HG03280 (cell line): ENCODE data around the gene RASSF8.

Experiments used
- ATAC-seq: cut with Tn5 transposase; IDR thresholded peaks from one replicate; pipeline ENCODE4 v1.9.1; 2021; ENCODE audit warnings: mild to moderate bottlenecking, moderate library complexity; ENCODE audit not compliant: unreplicated experiment

RASSF8 gene

DNA sequence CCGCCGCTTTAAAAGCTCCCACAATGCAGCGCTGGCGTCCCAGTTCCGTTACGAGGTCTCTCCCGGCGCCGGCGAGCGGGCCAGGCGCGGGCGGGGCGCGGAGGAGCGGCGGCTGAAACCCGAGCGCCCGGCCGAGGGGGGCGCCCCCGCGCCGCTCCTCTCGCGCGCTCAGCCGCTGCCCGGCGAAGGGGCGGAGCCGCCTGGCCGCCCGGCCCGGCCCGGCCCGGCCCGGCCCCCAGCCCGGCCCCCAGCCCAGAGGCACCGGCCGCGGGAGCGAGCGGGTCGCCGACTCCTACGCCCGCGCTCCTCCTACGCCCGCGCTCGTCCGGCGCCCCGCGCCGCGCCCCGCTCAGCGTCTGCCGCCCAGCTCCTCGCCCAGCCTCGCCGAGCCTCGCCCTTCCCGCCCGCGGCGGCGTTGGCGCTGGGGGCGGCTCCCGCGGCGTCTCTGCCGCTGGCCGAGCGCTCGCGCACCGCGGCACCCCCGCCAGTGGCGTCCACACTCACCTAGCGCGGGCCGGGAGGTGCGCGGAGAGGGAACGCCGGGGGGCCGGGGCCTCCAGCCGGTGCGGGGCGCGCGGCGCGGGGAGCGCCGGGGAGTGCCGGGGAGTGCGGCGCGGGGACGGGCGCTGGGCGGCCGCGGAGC is at the start of gene RASSF8:
RASSF8 (plus strand) TSS at position 255 of the 643 bp plus-strand sequence. CDS start 96,662 bp downstream, outside the sequence.
- peak; percentile 85 for ATAC-seq

DNA sequence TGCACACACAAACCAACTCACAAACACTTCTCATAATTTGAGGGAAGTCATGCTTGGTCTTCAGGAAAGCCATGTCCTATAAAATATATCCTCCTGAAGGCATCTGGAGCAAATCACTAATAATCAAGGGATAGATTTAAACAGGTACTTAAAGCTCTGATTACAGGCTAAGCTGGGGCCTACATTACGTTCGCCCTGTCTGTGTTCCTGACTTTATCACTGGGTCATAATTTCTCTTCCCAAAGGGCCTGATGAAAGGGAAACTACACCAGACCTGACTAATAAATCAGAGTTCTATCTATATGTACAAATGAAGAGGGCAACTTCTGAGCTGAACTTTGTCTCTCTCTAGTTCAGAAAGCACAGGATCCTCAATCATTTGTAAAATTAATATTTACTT is 43.9 kb upstream of the RASSF8 start:
- no peak for ATAC-seq

GRCh38 chr12:25924491-25925001 is 33.9 kb upstream of the RASSF8 start:
- ATAC-seq, result no peak

DNA sequence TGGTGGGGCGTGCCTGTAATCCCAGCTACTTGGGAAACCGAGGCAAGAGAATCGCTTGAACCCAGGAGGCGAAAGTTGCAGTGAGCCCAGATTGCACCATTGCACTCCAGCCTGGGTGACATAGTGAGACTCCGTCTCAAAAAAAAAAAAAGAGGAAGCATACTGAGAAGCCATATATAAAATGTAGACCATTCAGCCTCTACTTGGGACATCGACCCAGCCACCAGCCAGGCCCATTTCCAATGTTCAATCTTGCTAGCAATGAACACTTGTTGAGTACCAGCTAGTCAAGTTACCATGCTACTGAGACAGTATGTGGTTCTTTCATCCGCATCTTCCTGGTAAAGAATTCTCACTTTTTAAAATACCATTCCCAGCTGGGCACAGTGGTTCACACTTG is 33.4 kb upstream of the RASSF8 start:
- no peak for ATAC-seq

DNA sequence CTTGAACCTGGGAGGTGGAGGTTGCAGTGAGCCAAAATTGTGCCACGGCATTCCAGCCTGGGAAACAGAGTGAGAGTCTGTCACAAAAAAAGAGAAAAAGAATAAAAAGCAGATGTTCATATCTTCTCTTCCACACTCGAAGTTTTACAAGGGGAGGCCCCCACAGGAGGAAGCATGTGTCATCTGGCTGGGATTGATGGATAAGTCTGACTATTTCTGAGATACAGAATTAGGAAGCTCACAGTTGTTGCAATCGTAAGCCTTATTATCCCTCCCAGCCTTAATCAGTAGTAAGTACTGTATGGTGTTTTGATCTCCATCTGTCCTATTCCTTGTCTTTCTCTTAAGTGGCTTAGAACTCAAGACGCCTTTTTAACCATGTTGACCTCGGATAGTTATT is 31.9 kb upstream of the RASSF8 start:
- ATAC-seq, result no peak

GRCh38 chr12:25929142-25929541 is 29.3 kb upstream of the RASSF8 start:
- ATAC-seq, result no peak

GRCh38 chr12:25932971-25933370 is 25.5 kb upstream of the RASSF8 start:
- ATAC-seq, result no peak

- no peak for ATAC-seq
Observed at GRCh38 chr12:25934456-25934855, 24.0 kb upstream of the RASSF8 start.

GRCh38 chr12:25935355-25936144 is 22.9 kb upstream of the RASSF8 start:
- ATAC-seq, result no peak

GRCh38 chr12:25937096-25937495 is 21.4 kb upstream of the RASSF8 start:
- no peak for ATAC-seq

DNA sequence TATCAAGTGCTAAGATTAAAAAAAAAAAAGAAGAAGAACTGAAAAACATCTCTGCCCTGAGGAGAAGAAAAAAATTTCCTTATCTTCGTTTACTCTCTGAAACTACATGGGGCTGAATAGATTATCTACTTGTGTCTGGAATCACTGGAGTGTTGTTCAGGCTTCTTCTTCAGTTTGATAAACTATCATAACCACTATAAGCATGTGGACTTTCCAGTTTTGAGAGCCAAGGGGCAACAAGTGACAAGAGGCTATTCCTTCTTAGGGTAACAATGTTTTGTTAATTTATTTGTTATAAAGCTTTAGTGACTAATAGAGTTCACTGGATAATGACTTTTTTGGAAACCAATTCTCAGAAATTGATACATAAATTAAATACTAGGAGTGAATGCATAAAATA is 19.9 kb upstream of the RASSF8 start:
- no peak for ATAC-seq

DNA sequence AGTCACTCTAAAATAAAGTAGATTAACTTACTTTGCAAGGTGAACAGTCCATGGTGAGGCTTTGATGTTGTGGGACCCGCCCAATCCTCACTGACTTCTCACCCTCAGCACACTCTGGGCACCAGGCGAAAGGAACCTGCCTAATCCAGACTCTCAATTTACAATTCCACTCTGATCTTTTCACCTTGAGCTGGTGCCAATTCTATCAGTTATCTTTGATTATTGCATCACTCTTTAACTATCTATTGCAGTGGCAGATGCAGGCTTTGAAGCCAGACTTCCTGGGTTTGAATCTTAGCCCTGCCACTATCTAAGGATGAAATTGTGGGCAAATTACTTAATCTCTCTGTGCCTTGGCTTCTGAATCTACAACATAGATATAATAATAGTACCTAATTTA is 18.9 kb upstream of the RASSF8 start:
- ATAC-seq, result no peak

DNA sequence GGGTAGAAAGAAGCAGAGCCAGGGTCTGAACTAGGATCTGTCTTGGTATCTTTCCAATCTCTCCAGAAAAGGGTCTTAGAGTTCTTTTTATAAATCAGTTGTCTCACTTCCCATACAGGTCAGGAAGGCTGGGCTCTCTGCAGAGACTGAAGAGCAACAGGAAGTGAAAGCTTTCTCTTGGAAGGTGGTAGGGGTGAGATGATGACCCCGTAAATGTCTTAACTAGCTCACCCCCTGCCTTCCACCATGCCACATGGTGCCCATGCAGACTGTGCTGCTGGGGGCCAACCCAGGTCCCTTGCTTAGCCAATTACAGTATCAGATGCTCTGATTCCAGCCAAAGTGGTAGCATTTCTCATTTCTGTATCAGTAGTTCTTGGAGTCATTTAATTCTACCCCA is 17.6 kb upstream of the RASSF8 start:
- no peak for ATAC-seq

GRCh38 chr12:25942709-25943108 is 15.8 kb upstream of the RASSF8 start:
- no peak for ATAC-seq

- no peak for ATAC-seq
Observed at GRCh38 chr12:25943940-25944339, 14.5 kb upstream of the RASSF8 start.

DNA sequence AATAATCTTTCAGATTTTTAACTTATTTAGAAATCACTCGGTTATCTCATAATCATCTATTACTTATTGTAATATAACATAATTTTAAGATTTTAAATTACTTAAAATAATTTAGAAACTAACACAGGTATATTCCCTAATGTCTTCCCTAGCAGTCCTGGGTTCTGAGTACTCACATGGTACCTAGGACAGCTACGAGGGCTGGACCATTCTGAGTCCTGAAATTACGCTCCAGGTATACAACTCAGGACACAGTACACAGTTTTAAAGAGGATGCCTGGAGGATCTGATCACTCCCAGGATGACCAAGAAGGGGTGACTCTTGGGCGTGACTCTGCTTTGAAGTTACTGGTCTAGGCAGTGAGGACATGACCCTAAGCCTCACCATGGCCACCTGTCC is 9.1 kb upstream of the RASSF8 start:
- no peak for ATAC-seq

DNA sequence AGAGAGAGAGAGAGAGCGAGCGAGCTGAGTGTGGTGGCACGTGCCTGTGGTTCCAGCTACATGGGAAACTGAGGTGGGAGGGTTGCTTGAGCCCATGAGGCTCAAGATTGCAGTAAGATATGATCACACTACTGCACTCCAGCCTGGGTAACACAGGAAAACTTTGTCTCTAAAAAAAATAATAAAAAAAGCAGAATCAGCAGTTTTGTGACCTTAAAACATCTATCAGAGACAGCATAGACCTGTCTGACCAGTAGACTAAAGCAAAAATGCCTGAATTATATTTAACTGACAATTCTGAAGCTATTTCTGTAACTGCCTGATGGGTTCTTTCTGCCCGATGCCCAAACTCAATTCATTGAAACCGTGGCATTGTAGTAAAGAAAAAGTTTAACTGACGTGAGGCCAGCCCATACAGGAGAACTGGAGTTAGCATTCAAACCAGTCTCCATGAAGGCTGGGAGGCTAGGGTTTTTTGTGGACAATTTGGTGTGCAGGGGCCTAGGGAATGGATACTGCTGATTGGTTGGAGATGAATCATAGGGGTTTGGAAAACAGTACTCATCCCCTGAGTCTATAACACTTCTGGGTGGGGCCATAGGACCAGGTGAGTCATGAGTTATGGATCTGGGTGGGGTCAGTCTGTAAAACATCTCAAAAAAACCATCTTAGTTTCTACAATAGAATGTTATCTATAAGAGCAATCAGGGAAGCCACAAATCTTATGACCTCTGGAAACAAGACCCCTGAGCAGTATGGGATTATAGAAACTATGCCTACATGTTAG is 8.0 kb upstream of the RASSF8 start:
- ATAC-seq, result no peak

DNA sequence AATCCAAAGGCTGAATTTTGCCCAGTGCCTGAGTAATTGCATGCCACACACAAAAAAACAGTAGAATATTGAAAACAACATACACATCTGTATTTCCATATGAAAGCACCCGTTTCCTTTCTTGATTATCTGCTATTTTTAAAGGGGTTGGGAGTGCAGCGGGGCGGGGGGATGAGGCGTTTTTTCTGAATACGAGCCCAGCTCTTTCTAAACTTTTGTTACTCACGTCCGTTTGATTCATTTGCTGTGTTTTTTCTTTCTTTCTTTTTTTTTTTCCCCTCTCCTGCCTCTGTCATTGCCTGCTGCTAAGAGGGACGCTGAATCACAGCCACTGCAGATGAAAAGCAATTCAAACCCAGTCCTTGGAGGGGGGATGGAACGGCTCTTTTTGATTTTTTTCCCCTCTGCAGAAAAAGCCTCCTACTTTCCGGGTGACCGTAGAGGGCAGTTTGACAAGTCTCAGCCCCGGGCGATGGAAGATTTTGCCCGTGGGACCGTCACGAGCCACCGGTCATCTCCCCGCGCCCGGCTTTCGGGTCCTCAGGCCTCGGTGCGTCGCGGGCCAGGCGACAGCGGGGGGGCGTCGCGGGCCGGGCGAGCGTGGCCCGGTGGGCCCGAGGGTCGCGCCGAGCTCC is 572 bp upstream of the RASSF8 start:
- ATAC-seq, result no peak

DNA sequence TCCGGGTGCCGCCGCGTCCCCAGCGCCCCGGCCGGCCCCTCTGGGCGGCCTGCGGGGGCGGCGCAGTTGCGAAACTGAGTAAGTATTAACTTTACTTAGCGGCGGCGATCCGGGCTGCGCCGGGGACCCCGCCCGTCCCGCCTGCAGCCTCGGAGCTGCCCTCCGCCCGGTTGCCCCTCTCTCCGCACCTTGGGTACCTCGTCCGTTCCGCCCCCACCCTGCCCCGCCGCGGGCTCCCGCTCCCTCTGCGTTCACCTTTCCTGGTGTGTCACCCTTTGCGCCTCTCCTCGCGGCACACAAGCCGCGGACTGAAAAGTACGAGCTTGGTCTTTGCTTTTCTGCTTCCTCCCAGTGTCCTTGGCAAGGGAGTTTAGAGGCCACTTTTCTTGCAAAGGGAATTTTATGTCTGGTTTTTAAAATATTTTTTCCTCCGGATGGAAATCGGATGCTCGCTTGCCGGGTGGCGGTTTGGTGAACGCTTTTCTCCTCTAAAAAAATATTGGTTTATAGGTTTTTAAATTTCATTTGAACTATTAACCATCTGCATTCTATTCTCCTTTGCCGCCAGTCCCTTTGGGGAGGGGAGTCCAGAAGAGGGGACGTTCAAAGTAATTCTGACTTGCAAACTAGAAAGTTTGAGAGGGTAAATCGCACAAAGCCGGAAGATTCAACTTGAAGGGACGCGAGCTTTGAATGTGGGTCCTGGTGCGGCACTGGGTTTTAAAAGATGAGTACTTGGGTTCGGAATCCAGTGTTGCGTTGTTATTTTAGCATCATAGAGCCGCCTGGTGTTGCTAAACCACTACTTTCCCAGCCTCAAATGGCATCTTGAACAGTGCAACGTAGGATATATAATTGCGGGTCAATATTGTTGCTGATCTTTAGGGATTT is 834 bp downstream of the RASSF8 start:
- ATAC-seq, result no peak

DNA sequence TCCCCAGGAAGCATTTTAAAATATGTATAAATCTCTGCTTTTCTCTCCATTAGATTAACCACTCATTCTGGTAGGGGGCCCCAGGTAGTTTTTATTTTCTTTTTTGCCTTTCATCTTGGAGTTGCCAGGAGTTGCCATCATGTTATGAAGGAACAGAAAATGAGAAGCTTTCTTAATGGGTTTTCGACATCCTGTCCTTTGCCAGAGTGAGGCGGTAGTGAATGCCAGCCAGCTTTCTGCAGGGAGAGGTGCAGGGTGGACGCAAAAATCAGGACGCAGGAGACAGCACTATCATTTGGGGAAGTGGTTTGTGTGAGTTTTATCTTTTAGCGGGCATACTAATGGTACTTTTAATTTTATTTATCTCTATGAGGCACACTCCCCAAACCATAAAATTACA is 1.7 kb downstream of the RASSF8 start:
- no peak for ATAC-seq
